AG09309 (cell line): ENCODE data around the gene ARHGAP22.

Experiments used
- DNase-seq: peaks from one replicate; pipeline ENCODE4 v3.0.0-alpha.2; 2010; ENCODE audit warnings: low read depth
- H3K4me3 ChIP-seq: 2 replicates; pipeline ENCODE4 v1.5.1; 2011; ENCODE audit warnings: mild to moderate bottlenecking, low read depth, low read length, moderate library complexity; ENCODE audit not compliant: control insufficient read depth
- CTCF ChIP-seq: IDR thresholded peaks from 2 replicates; pipeline ENCODE4 v1.5.1; 2011; ENCODE audit warnings: mild to moderate bottlenecking, low read depth, low read length, inconsistent platforms; ENCODE audit not compliant: insufficient read depth, control insufficient read depth; ENCODE audit errors: missing control alignments

The ARHGAP22 gene

DNA sequence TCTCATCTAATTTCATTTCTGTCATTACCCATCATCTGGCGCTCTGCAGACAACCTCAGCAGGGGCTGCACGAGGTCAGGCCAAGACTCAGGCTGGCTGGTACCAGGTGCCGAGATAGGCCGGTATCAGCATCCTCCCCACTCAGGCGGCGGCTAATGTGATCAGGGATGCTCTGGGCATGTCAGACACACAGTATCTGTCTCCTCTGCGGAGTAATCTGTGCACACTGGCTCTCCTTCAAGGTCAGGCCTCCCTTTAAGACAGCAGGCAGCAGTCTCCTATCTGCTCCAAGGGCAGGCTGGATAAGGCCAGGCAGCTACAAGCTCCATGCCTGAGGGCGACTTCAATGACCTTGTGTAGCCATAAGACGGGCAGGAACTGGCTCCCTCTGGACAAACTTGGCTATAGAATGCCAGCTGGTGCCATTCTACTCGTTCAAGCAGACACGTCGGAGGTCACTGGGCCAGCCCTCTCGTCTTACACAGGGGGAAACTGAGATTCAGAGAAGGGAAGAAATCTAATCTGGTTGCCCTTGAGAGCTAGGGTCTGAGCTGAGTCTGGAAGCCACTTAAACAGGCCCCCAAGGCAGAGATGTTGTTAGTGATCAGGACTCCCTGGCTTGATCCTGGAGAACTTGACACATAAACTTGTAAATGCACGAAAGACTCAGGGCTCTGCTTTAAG, 59.3 kb downstream of the ARHGAP22 start:
- no peak overlapping the region for H3K4me3 ChIP-seq
- DNase-seq = no peak
- TF ChIP-seq CTCF = no peak

GRCh38 chr10:48543182-48543844, 61.6 kb downstream of the ARHGAP22 start:
- DNase-seq = no peak
- TF ChIP-seq CTCF = no peak
- H3K4me3 ChIP-seq = no peak overlapping the region

- no peak for DNase-seq
- TF ChIP-seq CTCF = no peak
- H3K4me3 ChIP-seq = no peak overlapping the region
Measured at GRCh38 chr10:48542471-48543181, 62.2 kb downstream of the ARHGAP22 start.

- TF ChIP-seq CTCF = no peak
- no peak overlapping the region for H3K4me3 ChIP-seq
- no peak for DNase-seq
Measured at GRCh38 chr10:48541144-48541795, 63.6 kb downstream of the ARHGAP22 start.

GRCh38 chr10:48538611-48539010, 66.3 kb downstream of the ARHGAP22 start:
- no peak for DNase-seq
- H3K4me3 ChIP-seq = no peak overlapping the region
- no peak for TF ChIP-seq CTCF
